SU-DHL-6 (cell line): ENCODE measurements around the gene CLMN.

Experiments
- CTCF ChIP-seq: fragments of 200-600 bp; sonication (generic); IDR thresholded peaks from one replicate; pipeline ENCODE4 v1.5.1; 2017; ENCODE audit warnings: antibody characterized with exemption, mild to moderate bottlenecking, low read length, moderate library complexity; ENCODE audit not compliant: insufficient read depth, poor library complexity, severe bottlenecking
- EZH2phosphoT487 ChIP-seq: fragments of 200-600 bp; sonication (generic), shearing (Covaris generic); conservative IDR thresholded peaks from 2 replicates; pipeline ENCODE4 v1.6.1; 2018; ENCODE audit warnings: mild to moderate bottlenecking, antibody characterized with exemption, low read length, moderate library complexity, mixed read lengths

- no peak for TF ChIP-seq CTCF
- TF ChIP-seq EZH2phosphoT487, result no peak
Observed at GRCh38 chr14:95365401-95365800, 45.7 kb upstream of the CLMN start.
